HL-60 (cell line): ENCODE measurements around the gene PLA2G4E.

ENCODE experiments used
- DNase-seq, 2 experiments: peaks; one replicate each; pipeline ENCODE4 v3.0.0-alpha.2; 2010 to 2020; ENCODE audit warnings: low read depth in 1 of 2, low spot score in 1 of 2
- H3K27ac ChIP-seq: fragments of 250-450 bp; sonication (Bioruptor Pico); replicated peaks from 2 replicates; pipeline ENCODE4 v1.5.1; 2020; ENCODE audit warnings: mild to moderate bottlenecking, moderate library complexity
- H3K27me3 ChIP-seq: fragments of 250-450 bp; sonication (Bioruptor Pico); 2 replicates; pipeline ENCODE4 v1.5.1; 2021; ENCODE audit warnings: mild to moderate bottlenecking, moderate library complexity; ENCODE audit not compliant: insufficient read depth, poor library complexity, severe bottlenecking
- H3K4me3 ChIP-seq: replicated peaks from 2 replicates; pipeline ENCODE4 v1.5.1; 2011; ENCODE audit warnings: mild to moderate bottlenecking, control low read depth, low read length; ENCODE audit not compliant: insufficient read depth
- CTCF ChIP-seq: IDR thresholded peaks from one replicate; pipeline ENCODE4 v1.5.1; 2011; ENCODE audit warnings: low read length, control low read depth, inconsistent platforms; ENCODE audit not compliant: insufficient read depth
- GABPA ChIP-seq: IDR thresholded peaks from 2 replicates; pipeline ENCODE4 v1.6.1; 2012; ENCODE audit warnings: low read depth
- POLR2AphosphoS5 ChIP-seq: IDR thresholded peaks from 2 replicates; pipeline ENCODE4 v1.6.1; 2012; ENCODE audit warnings: low read depth
- REST ChIP-seq: IDR thresholded peaks from 2 replicates; pipeline ENCODE4 v1.6.1; 2012; ENCODE audit warnings: low read depth; ENCODE audit not compliant: insufficient replicate concordance
- SPI1 ChIP-seq: IDR thresholded peaks from 2 replicates; pipeline ENCODE4 v1.6.1; 2012; ENCODE audit warnings: low read depth, mild to moderate bottlenecking, borderline replicate concordance
- long read RNA-seq: library from polyadenylated mRNA; unstranded; transcript quantifications from one replicate; pipeline ENCODE4 v2.0.0, GENCODE V29; 2020

The PLA2G4E gene, protein sequence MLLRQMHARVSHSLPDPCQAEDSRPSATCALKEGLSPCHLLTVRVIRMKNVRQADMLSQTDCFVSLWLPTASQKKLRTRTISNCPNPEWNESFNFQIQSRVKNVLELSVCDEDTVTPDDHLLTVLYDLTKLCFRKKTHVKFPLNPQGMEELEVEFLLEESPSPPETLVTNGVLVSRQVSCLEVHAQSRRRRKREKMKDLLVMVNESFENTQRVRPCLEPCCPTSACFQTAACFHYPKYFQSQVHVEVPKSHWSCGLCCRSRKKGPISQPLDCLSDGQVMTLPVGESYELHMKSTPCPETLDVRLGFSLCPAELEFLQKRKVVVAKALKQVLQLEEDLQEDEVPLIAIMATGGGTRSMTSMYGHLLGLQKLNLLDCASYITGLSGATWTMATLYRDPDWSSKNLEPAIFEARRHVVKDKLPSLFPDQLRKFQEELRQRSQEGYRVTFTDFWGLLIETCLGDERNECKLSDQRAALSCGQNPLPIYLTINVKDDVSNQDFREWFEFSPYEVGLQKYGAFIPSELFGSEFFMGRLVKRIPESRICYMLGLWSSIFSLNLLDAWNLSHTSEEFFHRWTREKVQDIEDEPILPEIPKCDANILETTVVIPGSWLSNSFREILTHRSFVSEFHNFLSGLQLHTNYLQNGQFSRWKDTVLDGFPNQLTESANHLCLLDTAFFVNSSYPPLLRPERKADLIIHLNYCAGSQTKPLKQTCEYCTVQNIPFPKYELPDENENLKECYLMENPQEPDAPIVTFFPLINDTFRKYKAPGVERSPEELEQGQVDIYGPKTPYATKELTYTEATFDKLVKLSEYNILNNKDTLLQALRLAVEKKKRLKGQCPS
- long read RNA-seq, result 0 reads

DNA sequence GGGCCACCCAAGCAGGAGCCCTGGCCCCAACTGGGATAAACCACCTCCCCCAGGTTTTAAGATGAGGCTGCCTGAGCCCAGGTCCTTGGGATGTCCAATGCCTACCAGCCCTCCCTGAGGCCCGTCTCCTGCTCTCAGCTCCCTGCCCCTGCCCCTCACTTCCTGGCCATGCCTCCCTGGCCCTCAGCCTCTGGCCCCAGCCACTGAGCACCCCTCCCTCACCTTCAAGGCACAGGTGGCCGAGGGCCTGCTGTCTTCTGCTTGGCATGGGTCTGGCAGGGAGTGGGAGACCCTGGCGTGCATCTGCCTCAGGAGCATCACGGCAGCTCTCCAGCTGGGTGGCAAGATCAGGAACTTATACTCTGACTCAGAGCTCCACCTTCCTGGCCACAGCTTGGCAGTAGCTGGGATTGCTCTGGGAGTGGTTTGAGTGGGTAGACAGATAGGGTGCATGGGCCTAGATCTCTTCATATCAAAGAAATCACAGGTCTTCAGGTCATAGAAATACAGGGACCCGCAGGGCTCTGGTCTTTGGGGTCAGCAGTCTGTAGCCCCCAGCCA is at the start of gene PLA2G4E:
Gene PLA2G4E (minus strand): TSS at position 330 of the 561 bp plus-strand sequence. CDS start 12 bp downstream, at position 318.
- no peak within 1 kb of the TSS for H3K27ac ChIP-seq
- TF ChIP-seq GABPA (no peak), POLR2AphosphoS5 (no peak), SPI1 (no peak), REST (no peak), CTCF (no peak)
- H3K27me3 ChIP-seq, result no peaks in the 10 kb centered on the region
- no peak within 1 kb of the TSS for H3K4me3 ChIP-seq
- no peak for DNase-seq

GRCh38 chr15:42070279-42070975 is 49.6 kb upstream of the PLA2G4E start:
- TF ChIP-seq REST, result no peak
- no peak for TF ChIP-seq POLR2AphosphoS5
- TF ChIP-seq SPI1, result no peak
- no peak for TF ChIP-seq CTCF
- no peak for TF ChIP-seq GABPA
- H3K4me3 ChIP-seq, result no peak overlapping the region
- H3K27me3 ChIP-seq, result no peaks in the 10 kb centered on the region
- H3K27ac ChIP-seq, result no peak overlapping the region
- no peak for DNase-seq

- TF ChIP-seq SPI1 (no peak), REST (no peak), GABPA (no peak), CTCF (no peak), POLR2AphosphoS5 (no peak)
- DNase-seq, result no peak
- Histone ChIP-seq H3K4me3 (no peak overlapping the region), H3K27ac (no peak overlapping the region), H3K27me3 (no peaks in the 10 kb centered on the region)
Measured at GRCh38 chr15:42069496-42070278, 48.8 kb upstream of the PLA2G4E start.
